Left renal pelvis (tissue), 4 donors: ENCODE results near the gene MLLT1. TPM values are rescaled to one million over a fixed set of nuclear protein-coding genes. Genes with fewer than 3 reads are reported as not detected.
"Not testable (repeated sequence)": the region's sequence is repeated elsewhere in the genome, so short reads cannot be mapped to it uniquely, and the experiment has no call there.

Experiments used
- DNase-seq, 4 donors: peaks; one replicate each; pipeline ENCODE4 v3.0.0-alpha.2; 2013; ENCODE audit warnings: low read depth in 4 of 4, low spot score in 3 of 4
- polyA plus RNA-seq, 4 donors: library from polyadenylated mRNA; unstranded; fragments of 120-200 nt; gene quantifications; one replicate each; pipeline ENCODE4 v1.2.1, GENCODE V29; 2013; ENCODE audit not compliant: insufficient read length in 4 of 4

Gene MLLT1, protein sequence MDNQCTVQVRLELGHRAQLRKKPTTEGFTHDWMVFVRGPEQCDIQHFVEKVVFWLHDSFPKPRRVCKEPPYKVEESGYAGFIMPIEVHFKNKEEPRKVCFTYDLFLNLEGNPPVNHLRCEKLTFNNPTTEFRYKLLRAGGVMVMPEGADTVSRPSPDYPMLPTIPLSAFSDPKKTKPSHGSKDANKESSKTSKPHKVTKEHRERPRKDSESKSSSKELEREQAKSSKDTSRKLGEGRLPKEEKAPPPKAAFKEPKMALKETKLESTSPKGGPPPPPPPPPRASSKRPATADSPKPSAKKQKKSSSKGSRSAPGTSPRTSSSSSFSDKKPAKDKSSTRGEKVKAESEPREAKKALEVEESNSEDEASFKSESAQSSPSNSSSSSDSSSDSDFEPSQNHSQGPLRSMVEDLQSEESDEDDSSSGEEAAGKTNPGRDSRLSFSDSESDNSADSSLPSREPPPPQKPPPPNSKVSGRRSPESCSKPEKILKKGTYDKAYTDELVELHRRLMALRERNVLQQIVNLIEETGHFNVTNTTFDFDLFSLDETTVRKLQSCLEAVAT
- polyA plus RNA-seq = 100 to 1,000 TPM in 1 of 4 donors, 10 to 100 TPM in 3; 72.5 to 118 (median 76.5) TPM

DNA sequence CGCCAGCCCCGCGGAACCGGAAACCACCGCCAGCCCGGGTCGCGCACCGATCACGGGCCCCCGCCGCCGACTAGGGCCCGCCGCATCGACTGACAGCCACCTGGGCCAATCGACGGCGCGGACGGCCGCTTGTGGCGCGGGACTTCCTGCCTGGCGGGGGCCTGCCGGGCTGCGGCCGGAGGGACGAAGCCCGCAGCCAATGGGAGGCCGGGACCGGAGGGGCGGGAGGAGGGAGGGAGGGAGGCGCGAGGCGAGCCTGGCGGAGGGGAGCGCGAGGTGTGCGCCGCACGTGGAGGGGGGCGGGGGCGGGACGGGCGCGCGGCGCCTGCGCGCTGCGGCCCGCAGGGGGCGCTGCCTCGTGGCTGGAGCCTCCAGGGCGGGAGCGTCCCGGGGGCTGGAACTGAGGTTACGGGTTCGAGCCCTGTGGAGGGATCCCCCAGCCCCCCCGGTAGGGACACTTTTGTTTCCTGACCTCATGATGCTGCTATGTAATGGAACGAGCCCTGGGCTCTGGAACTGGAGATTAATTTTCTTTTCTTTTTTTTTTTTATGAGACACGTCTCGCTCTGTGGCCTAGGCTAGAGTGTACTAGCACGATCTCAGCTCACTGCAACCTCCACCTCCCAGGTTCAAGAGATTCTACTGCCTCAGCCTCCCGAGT is at the start of gene MLLT1:
TSS of gene MLLT1 (minus strand) at position 45 of the 661 bp plus-strand sequence. CDS start 191 bp downstream, outside the sequence.
- peak; percentile 86 to 90 (median 90) for DNase-seq

DNA sequence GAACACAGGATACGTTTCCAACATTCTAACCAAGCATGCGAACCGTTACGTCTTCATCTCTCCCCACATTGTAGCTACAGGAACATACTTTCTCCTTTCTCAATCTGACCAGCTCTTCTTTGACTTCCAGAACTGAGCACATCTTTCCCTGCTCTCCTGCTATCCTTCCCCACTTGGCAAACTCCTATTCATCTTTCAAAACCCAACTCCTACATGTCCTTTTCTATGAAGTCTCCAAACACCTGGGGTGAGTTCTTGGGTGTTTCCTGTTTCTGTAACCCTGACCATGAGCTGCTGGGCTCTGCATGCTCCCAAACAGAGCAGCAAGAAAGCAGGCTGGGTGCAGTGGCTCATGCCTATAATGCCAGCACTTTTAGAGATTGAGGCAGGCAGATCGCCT is 47.0 kb upstream of the MLLT1 start:
- no peak for DNase-seq

DNA sequence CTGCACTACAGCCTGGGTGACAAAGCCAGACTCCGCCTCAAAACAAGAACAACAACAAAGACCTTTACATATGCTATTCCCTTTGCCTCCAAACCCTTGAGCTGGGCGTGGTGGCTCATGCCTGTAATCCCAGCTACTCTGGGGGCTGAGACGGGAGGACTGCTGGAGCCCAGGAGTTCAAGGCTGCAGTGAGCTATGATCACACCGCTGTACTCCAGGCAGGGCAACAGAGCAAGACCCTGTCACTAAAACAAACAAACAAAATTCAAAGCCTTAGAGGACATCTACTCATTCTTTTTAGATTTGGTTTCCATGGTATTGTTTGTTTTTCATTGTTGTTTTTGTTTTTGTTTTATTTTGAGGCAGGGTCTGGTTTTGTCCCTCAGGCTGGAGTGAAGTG is 45.8 kb upstream of the MLLT1 start:
- DNase-seq = no peak

DNA sequence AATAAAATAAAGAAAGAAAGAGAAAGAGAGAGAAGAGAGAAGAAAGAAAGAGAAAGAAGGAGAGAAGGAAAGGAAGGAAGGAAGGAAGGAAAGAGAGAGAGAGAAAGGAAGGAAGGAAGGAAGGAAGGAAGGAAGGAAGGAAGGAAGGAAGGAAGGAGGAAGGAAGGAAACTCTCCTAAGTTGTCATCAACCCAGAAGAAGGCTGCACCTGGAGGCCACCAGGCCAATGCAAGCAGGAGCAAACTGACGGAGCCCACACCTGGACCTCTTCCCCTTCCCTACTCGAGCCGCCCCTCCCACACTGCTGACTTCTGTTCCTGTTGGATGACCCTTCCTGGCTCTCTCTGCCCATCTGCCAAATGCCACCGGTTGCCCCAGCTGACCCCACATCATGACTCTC is 45.0 kb upstream of the MLLT1 start:
- no peak for DNase-seq

DNA sequence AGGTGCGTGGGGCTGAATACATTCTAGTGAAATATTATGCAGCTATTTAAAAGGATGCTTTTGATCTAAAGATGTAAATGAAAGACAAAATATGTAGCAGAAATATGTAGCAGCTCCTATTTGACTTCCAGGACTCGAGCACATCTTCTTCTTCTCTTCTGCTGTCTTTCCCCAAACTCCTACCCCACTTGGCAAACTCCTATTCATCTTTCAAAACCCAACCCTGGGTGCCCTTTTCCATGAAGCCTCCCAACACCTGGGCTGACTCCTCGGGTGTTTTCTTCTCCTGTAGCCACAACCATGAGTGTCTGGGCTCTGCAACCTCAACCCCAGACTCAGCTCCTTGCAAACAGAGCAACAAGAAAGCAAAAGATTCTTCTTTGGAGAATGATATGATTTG is 42.5 kb upstream of the MLLT1 start:
- DNase-seq = no peak

DNA sequence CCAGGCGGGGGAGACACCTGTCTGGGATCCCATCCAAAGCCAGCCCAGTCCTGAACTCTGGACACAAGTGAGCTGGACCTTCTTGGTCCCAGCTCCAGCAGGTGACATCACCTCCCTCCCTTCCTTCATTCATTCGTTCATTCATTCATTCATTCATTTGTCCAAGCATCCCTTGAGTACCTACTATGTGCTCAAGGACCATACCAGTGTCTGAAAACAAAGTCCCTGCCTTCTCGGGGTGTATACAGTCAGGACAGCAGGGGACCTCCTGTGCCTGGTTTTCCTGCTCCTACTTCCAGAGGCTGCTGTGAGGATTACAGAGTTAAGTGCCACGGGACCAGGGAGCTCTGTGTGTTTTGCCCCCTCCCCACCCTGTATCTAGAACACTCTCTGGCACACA is 39.6 kb upstream of the MLLT1 start:
- DNase-seq = no peak

DNA sequence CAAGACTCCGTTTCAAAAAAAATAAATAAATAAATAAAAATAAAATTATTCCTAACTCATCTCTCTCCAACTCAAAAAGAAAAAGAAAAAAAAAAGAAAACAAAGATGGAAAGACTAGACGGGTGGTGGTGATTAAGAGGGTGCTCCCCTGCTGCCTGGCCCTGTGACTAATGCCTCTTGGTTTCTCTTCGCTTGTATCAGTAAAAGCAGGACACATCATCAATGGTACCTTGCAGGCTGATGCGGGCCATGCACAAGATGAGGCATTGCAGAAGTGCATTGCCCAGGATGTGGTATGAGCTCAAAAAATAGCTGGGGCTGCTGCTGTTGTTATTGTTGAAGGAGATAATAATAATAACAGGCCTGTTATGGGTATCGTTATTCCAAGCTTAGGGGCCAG is 39.0 kb upstream of the MLLT1 start:
- no peak for DNase-seq

DNA sequence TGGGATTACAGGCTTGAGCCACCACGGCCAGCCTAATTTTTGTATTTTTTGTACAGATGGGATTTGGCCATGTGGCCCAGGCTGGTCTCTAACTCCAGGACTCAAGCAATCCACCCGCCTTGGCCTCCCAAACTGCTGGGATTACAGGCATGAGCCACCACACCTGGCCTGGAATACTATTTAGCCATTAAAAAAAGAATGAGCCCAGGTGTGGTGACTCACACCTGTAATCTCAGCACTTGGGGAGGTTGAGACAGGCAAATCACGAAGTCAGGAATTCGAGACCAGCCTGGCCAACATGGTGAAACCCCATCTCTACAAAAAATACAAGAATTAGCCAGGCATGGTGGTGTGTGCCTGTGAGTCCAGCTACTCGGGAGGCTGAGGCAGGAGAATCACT is 35.9 kb upstream of the MLLT1 start:
- DNase-seq = not testable (repeated sequence)

DNA sequence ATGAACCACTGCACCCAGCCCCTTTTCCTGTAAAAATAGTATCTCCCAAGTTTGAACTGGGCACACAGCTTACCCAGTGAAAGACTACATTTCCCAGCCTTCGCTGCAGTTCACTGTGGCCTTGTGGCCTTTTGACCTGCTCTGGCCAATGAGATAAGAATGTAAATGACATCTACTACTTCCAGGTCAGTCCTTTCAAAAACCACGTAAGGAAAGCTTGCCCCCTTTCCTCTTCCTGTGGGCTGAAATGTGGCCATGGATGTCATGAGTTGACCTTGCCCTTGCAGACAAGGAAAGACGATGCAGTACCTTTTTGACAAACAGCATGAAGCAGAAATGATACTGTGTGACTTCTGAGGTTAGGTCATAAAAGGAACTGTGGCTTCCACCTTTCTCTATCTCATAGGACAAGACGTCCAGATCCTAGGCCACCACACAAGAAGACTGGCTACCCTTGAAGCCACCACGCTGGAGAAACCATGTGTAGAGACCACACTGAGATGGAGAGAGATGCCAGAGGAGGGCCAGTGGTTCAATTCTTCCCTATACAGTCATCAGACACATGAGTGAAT is 33.7 kb upstream of the MLLT1 start:
- no peak for DNase-seq

DNA sequence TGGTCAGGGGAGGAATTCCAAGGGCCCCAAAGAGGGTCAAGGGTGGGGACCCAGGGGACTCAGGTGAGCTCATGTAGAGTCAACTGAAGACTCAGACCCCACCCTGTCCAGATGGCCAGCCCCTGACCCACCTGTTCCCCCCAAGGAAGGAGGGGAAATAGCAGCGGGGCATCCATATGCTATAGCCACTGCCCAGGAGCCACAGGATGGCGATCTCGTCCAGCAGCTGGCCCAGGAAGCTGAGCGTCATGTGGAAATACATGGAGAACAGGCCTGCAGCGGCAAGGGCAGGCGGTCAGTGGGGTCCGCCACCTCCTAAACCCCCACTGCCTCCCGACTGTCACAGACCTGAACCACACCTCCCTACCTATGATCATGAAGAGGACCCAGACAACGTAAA is 32.2 kb upstream of the MLLT1 start:
- DNase-seq = no peak

DNA sequence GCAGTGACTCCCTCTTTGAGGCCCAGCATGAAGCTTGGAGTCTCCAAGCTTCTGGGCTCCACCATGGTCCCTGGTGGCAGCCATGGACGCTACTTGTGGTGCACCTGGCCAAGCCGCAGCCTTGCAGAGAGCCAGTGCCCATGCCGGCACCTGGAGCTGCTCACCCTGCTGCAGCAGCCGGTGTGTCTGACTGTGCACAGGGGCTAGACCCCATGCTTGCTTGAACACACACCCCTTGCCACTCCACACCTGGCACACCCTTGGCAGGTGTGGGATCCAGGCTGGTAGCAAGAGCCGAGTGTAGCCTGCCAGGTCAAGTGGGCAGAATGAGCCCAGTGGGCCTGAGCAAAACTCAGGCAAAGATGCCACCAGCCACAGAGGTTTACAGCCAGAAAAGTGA is 18.6 kb upstream of the MLLT1 start:
- DNase-seq = no peak

DNA sequence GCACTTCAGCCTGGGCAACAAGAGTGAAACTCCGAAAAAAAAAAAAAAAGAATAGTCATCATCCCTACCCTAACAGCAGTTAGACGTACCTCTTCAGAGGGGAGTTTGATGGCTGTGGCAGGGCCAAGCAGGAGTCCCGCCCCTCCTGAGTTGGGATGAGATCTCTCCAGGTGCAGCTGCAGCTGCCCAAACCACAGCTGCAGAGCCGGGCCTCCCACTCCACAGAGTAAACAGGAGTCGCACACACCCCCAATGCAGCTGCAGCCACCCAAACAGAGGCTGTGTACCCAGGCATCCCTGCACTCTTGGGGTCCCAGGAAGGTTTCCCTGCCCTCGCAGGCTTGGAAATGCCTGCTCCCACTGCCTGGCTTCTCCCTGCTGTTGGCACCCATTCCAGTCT is 17.4 kb upstream of the MLLT1 start:
- DNase-seq = no peak

DNA sequence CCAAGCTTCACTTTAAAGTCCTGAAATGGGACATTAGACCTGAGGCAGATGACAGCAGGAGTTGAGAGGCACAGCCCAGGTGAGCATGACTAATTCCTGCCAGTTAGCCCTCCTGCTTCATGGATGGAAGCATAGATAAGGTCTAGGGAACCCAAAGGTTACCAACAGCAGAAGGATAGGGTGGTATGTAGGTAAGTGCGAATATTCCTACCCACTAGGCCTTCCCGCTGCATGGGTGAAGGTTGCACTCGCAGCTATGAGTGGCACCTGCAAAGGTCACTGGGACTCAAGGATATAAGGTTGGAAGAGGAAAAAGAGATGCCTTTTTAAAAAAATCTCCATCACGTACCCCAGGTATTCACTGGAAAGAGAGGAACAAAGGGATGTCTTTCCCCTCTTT is 12.2 kb upstream of the MLLT1 start:
- no peak for DNase-seq

DNA sequence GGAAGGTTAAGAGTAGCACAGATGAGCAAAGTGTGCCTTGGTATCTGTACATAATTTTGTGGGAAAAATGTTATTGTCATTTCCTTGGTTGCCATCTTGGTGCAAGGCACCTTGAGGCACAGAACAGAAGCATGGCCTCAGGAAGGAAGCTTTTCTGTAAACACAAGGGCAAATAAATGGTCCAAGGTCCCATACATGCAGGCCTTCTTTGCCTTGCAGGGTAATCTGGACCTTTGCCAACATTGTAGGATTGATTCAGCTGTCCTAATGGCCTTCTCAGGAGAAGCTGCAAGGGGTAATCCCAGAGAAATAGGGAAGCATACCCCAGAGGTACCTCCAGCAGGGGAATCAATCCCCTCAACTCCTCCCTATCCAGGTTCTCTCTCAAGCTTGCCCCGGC is 9.0 kb upstream of the MLLT1 start:
- no peak for DNase-seq

DNA sequence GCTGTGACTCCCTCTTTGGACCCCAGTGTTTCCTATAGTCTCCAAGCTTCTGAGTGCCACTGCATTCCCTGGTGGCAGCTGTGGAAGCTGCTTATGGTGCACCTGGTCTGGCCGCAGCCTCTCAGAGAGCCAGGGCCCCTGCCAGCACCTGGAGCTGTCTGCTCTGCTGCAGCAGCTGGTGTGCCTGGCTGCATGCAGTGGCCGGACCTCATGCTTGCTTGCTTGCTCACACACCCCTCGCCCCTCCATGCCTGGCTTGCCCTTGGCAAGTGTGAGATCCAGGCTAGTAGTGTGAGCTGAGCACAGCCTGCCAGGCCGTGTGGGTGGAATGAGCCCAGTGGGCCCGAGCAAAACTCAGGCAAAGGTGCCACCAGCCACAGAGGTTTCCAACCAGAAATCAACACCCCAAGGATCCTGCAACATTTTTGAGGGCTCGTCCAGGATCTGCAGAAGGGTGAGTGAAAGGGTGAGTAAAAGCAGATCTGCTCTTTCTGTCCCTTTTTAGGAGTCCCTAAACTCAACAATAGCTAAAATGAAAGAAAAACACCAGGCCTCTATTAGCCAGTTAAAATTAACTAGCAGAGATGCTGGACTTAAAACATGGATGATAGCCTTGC is 7.6 kb upstream of the MLLT1 start:
- DNase-seq = no peak

DNA sequence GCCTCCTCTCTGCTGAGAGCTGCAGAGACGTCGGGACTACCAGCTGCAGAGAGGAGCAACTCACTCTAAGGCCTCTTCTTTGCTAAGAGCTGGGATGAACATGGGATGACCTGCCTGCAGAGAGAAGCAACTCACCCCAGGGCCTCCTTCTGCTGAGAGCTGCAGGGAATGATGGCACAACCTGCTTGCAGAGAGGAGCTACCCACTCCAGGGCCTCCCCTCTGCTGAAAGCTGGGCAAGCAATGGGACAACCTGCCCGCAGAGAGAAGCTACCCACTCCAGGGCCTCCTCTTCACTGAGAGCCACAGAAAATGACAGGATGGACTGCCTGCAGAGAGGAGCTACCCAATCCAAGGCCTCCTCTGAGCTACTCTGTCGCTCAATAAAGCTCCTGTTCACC is 6.9 kb upstream of the MLLT1 start:
- no peak for DNase-seq

DNA sequence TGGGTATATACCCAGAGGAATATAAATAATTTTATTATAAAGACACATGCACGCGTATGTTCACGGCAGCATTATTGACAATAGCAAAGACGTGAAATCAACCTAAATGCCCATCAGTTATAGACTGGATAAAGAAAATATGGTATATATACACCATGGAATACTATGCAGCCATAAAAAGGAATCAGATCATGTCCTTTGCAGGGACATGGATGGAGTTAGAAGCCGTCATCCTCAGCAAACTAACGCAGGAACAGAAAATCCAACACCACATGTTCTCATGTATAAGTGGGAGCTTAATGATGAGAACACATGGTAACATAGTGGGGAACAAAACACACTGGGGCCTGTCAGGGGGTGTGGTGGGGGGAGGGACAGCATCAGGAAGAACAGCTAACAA is 2.6 kb upstream of the MLLT1 start:
- DNase-seq = not testable (repeated sequence)

DNA sequence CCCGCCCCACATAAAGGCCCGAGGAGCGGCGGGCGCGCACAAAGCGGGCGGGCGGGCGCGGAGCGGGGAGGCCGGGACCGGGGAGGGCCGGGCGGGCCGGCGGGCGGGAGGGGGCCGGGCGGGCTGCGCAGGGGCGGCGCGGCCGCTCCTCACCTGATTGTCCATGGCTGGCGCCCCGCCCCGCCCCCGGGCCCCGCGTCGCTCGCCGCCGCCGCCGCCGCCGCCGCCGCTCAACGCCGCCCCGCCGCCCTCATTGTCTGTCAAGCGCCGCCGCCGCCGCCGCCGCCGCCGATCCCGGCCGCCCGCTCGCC is 200 bp downstream of the MLLT1 start:
- DNase-seq = no peak

DNA sequence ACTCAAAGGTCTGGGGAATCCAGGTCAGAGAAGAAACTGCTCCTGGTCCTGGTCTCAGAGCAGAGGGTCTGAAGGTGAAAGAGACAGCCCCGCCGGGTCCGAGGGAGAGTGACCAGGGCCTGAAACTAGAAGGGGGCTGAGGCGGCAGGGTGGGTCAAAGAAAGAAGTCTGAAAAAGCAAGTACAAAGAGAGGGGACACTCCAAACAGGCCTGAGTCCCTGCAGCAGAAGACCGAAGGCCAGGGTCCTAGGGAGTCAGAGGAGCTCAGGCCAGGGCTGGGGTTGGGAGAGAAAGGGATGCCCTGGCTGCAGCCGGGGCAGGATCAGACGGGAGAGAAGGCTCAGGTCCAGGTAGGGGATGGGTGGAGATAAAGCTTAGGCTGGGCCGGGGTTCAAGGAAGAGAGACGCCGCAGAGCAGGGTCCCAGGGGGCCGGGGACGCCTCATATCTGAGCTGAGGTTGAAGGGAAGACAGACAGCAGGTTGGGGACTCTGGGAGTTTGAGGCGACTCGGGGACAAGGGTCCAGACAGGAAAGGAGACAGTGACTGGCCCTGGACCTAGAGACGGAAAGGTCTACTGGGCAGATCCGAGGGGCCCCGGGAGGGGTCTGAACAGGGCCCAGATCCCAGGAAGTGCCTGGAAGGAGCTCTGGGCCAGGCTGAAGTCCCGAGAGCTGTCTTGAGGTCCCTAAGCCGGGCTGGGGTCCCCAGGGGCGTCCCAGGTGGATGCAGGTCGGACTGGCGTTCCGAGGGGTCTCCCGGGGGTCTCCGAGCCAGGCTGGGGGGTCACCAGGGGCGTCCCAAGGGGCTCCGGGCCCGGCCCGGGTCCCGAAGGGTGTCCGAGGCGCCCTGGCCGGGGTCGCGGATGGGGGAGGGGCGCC is 795 bp downstream of the MLLT1 start:
- DNase-seq = no peak

DNA sequence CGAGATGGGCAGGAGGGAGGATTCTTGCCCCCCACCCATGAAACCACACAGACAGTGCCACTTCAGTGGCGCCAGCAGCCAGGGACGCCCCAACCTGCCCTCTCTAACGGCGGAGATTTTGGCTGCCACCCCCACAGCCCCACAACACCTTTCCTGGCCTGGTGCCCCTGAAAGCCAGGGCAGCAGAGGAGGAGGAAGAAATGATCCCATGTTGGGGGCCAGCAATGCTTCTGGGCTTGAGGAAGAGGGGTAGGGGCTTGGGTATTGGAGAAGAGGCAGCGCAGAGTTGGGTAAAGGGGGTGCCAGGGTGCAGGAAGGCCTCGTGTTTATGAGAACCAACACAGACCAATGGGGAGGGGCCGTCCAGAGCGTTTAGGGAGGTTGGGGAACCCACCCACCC is 1.7 kb downstream of the MLLT1 start:
- DNase-seq = no peak
